ENCODE data around the gene CYB5R3. TPM values are rescaled to one million over a fixed set of nuclear protein-coding genes. Genes with fewer than 3 reads are reported as not detected.

CYB5R3 gene
- polyA plus RNA-seq, 3 donors = 49.7 to 76.4 (median 54.0) TPM

DNA sequence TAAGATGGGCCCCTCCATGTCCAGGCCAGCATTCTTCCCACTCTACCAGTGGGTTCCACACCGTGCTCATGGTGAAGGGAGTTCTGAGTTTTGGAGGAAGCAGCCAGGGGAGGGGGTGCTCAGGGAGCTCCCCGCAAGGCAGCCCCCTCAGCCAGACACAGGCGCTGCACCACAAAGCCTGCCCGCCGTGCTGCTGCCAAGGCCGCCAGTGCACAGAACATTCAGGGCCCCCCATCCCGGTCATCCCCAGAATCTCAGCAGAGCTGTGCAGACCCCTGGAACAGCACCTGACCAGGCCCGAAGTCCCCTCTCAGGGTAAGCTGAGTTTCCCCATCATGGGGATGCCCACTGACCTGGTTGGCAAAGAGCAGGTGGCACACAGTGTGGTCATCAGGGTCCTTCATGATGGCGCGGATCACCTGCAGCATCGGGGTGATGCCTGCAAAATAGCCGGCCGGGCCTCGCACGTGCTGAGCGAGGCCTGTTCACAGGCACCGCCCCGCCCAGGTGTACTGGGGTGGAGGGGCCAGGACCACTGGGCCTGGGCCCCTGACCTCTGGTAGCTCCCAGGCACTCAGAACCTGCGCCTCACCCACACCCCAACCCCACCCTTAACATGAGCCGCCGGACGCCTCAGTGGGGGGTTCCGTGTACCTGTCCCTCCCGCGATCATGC is 22.1 kb downstream of the CYB5R3 start:
- Histone ChIP-seq H3K4me3 (replicated peaks in 1 of 3; ENCODE audit: low read depth in 2 of 3, low read length in 3 of 3) (no peak overlapping the region), H3K27ac (ENCODE audit: low read depth in 1 of 2, low read length in 2 of 2) (no peak overlapping the region), H3K4me1 (ENCODE audit: control insufficient read depth in 1 of 2, insufficient read depth in 2 of 2, low read length in 2 of 2) (peaks cover 10% of the 10 kb centered on the region in 2 donors), H3K9ac (ENCODE audit: insufficient read depth, low read length, poor library complexity, severe bottlenecking) (no peak overlapping the region), H2AFZ (ENCODE audit: insufficient read depth, low read depth, low read length, poor library complexity, severe bottlenecking) (no peak overlapping the region), H3K9me3 (replicated peaks in 1 of 2; ENCODE audit: control insufficient read depth in 1 of 2, insufficient read depth in 1 of 2, low read length in 2 of 2) (no peaks in the 10 kb centered on the region), H3K4me2 (replicated peaks; ENCODE audit: extremely low read depth, low read length, poor library complexity, severe bottlenecking) (no peak overlapping the region), H3K79me2 (ENCODE audit: insufficient read depth, low read length) (no peaks in the 10 kb centered on the region), H3K36me3 (replicated peaks in 1 of 2; ENCODE audit: control insufficient read depth in 1 of 2, insufficient read depth in 2 of 2, low read length in 2 of 2) (peaks cover 81 to 96% of the 10 kb centered on the region in 2 donors), H4K20me1 (ENCODE audit: insufficient read depth, low read length) (peaks cover 7% of the 10 kb centered on the region), H3K27me3 (ENCODE audit: control insufficient read depth in 2 of 2, insufficient read depth in 2 of 2, low read length in 2 of 2) (no peaks in the 10 kb centered on the region)
- Mint-ChIP-seq H3K4me3 (no peak overlapping the region), H3K27me3 (ENCODE audit: low read depth in 3 of 3) (no peaks in the 10 kb centered on the region), H3K4me1 (peaks cover 5% of the 10 kb centered on the region), H3K27ac (no peak overlapping the region), H3K36me3 (peaks cover 63 to 97% of the 10 kb centered on the region in 2 donors), H3K9me3 (no peaks in the 10 kb centered on the region)
- 100% methylated on average over 8 of the region's 25 CpGs for WGBS (ENCODE audit: insufficient coverage)
- DNase-seq = no peak
- TF ChIP-seq, protein P1, sequence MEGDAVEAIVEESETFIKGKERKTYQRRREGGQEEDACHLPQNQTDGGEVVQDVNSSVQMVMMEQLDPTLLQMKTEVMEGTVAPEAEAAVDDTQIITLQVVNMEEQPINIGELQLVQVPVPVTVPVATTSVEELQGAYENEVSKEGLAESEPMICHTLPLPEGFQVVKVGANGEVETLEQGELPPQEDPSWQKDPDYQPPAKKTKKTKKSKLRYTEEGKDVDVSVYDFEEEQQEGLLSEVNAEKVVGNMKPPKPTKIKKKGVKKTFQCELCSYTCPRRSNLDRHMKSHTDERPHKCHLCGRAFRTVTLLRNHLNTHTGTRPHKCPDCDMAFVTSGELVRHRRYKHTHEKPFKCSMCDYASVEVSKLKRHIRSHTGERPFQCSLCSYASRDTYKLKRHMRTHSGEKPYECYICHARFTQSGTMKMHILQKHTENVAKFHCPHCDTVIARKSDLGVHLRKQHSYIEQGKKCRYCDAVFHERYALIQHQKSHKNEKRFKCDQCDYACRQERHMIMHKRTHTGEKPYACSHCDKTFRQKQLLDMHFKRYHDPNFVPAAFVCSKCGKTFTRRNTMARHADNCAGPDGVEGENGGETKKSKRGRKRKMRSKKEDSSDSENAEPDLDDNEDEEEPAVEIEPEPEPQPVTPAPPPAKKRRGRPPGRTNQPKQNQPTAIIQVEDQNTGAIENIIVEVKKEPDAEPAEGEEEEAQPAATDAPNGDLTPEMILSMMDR (IDR thresholded peaks at IDR 0.05) = no peak
- intact Hi-C loops (cut with micrococcal nuclease) = no loop called here

DNA sequence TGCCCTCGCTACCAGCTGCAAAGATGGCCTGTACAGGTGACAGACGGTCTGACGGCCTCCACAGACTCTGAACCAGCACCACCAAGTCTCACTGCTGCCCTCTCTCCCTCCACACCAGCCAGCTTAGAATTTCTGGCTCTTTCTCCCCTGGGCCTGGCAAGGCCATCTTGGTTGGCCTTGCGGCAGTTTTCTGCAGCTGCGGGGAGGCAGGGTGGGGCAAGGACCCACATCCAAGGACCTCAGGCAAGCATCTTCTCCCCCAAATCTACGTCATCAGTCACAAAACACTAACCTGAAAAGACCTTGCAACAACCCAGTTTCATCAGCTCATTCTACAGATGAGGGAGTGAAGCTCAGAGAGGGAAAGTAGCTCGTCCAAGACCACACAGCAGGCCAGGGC is 22.8 kb downstream of the CYB5R3 start:
- H3K4me2 ChIP-seq (replicated peaks; ENCODE audit: extremely low read depth, low read length, poor library complexity, severe bottlenecking) = no peak overlapping the region
- H3K36me3 ChIP-seq (replicated peaks in 1 of 2; ENCODE audit: control insufficient read depth in 1 of 2, insufficient read depth in 2 of 2, low read length in 2 of 2) = peaks cover 75 to 90% of the 10 kb centered on the region in 2 donors
- H4K20me1 ChIP-seq (ENCODE audit: insufficient read depth, low read length) = peaks cover under 1% of the 10 kb centered on the region
- no peaks in the 10 kb centered on the region for H3K79me2 ChIP-seq (ENCODE audit: insufficient read depth, low read length)
- Mint-ChIP-seq H3K4me1 (peaks cover 9% of the 10 kb centered on the region), H3K36me3 (peaks cover 60 to 92% of the 10 kb centered on the region in 2 donors), H3K27ac (no peak overlapping the region), H3K27me3 (ENCODE audit: low read depth in 3 of 3) (no peaks in the 10 kb centered on the region), H3K9me3 (peaks cover 0 to 2% (median 0%) of the 10 kb centered on the region in 7 donors), H3K4me3 (no peak overlapping the region)
- TF ChIP-seq, protein P1 (IDR thresholded peaks at IDR 0.05) = no peak
- H2AFZ ChIP-seq (ENCODE audit: insufficient read depth, low read depth, low read length, poor library complexity, severe bottlenecking) = no peak overlapping the region
- no peak overlapping the region for H3K4me3 ChIP-seq (replicated peaks in 1 of 3; ENCODE audit: low read depth in 2 of 3, low read length in 3 of 3)
- H3K4me1 ChIP-seq (ENCODE audit: control insufficient read depth in 1 of 2, insufficient read depth in 2 of 2, low read length in 2 of 2) = peaks cover 10% of the 10 kb centered on the region in 2 donors
- WGBS (ENCODE audit: insufficient coverage) = 97% methylated on average over 5 of the region's 7 CpGs
- no peak overlapping the region for H3K27ac ChIP-seq (ENCODE audit: low read depth in 1 of 2, low read length in 2 of 2)
- no peak overlapping the region for H3K9ac ChIP-seq (ENCODE audit: insufficient read depth, low read length, poor library complexity, severe bottlenecking)
- H3K9me3 ChIP-seq (replicated peaks in 1 of 2; ENCODE audit: control insufficient read depth in 1 of 2, insufficient read depth in 1 of 2, low read length in 2 of 2) = no peaks in the 10 kb centered on the region
- H3K27me3 ChIP-seq (ENCODE audit: control insufficient read depth in 2 of 2, insufficient read depth in 2 of 2, low read length in 2 of 2) = no peaks in the 10 kb centered on the region
- intact Hi-C loops (cut with micrococcal nuclease) = no loop called here
- no peak for DNase-seq
